ENCODE results near the gene MEN1.
"Not testable (repeated sequence)": the region's sequence is repeated elsewhere in the genome, so short reads cannot be mapped to it uniquely, and the experiment has no call there.

The MEN1 gene

GRCh38 chr11:64833198-64833502 is 22.8 kb upstream of the MEN1 start:
- DNase-seq (ENCODE audit: low read depth in 2 of 2), result no peak

- no peak for DNase-seq (ENCODE audit: low read depth in 2 of 2)
These were observed 22.3 kb upstream of the MEN1 start for GRCh38 chr11:64832467-64833197.

GRCh38 chr11:64831411-64831891 is 21.1 kb upstream of the MEN1 start:
- no peak for DNase-seq (ENCODE audit: low read depth in 2 of 2)

- no peak for DNase-seq (ENCODE audit: low read depth in 2 of 2)
These were observed 19.3 kb upstream of the MEN1 start for GRCh38 chr11:64829536-64830251.

GRCh38 chr11:64827451-64827839 is 17.1 kb upstream of the MEN1 start:
- DNase-seq (ENCODE audit: low read depth in 2 of 2), result no peak

- DNase-seq (ENCODE audit: low read depth in 2 of 2), result no peak
These were observed 16.5 kb upstream of the MEN1 start for GRCh38 chr11:64826578-64827450.

- DNase-seq (ENCODE audit: low read depth in 2 of 2), result no peak
These were observed 15.7 kb upstream of the MEN1 start for GRCh38 chr11:64826062-64826461.

- DNase-seq (ENCODE audit: low read depth in 2 of 2), result no peak
These were observed 13.3 kb upstream of the MEN1 start for GRCh38 chr11:64823568-64824119.

- no peak for DNase-seq (ENCODE audit: low read depth in 2 of 2)
These were observed 7.1 kb upstream of the MEN1 start for GRCh38 chr11:64817476-64817875.

GRCh38 chr11:64815433-64815832 is 5.1 kb upstream of the MEN1 start:
- DNase-seq (ENCODE audit: low read depth in 2 of 2), result not testable (repeated sequence)

GRCh38 chr11:64814712-64815187 is 4.4 kb upstream of the MEN1 start:
- DNase-seq (ENCODE audit: low read depth in 2 of 2), result no peak

GRCh38 chr11:64813826-64814225 is 3.5 kb upstream of the MEN1 start:
- DNase-seq (ENCODE audit: low read depth in 2 of 2), result no peak

GRCh38 chr11:64810891-64811272 is 531 bp upstream of the MEN1 start:
- no peak for DNase-seq (ENCODE audit: low read depth in 2 of 2)

GRCh38 chr11:64809781-64810241 is 540 bp downstream of the MEN1 start:
- no peak for DNase-seq (ENCODE audit: low read depth in 2 of 2)

- DNase-seq (ENCODE audit: low read depth in 2 of 2), result no peak
These were observed 4.9 kb downstream of the MEN1 start for GRCh38 chr11:64805481-64805880.

GRCh38 chr11:64804346-64805210 is 5.8 kb downstream of the MEN1 start:
- DNase-seq (ENCODE audit: low read depth in 2 of 2), result no peak

- DNase-seq (ENCODE audit: low read depth in 2 of 2), result no peak
These were observed 6.5 kb downstream of the MEN1 start for GRCh38 chr11:64803846-64804345.

- DNase-seq (ENCODE audit: low read depth in 2 of 2), result peak; percentile 40 to 58
These were observed 7.0 kb downstream of the MEN1 start, which contains the start of gene MAP4K2 for GRCh38 chr11:64803158-64803845. Gene MAP4K2, minus strand, starts transcription at chr11:64803214. Its CDS starts 65 bp downstream, at chr11:64803149.

GRCh38 chr11:64802370-64803157 is 7.8 kb downstream of the MEN1 start:
- no peak for DNase-seq (ENCODE audit: low read depth in 2 of 2)

All from fibroblast of skin of left biceps (primary cell).